IMR-90 (cell line): ENCODE results near the gene CCDC50.

Source experiments
- CTCF ChIP-seq: conservative IDR thresholded peaks from 2 replicates; pipeline ENCODE4 v1.5.1; 2012; ENCODE audit warnings: mild to moderate bottlenecking, low read depth, low read length, improper control_type of control experiment
- MAFK ChIP-seq: IDR thresholded peaks from 2 replicates; pipeline ENCODE4 v1.6.1; 2012; ENCODE audit warnings: low read depth, low read length, improper control_type of control experiment
- POLR2A ChIP-seq: IDR thresholded peaks from 2 replicates; pipeline ENCODE4 v1.6.1; 2012; ENCODE audit warnings: mild to moderate bottlenecking, low read depth, low read length

GRCh38 chr3:191360620-191361019 lies 31.4 kb downstream of the CCDC50 start:
- TF ChIP-seq MAFK = no peak
- TF ChIP-seq CTCF = no peak
- TF ChIP-seq POLR2A = no peak
